ENCODE measurements around the gene RPAP2. TPM values are rescaled to one million over a fixed set of nuclear protein-coding genes. Genes with fewer than 3 reads are reported as not detected.

RPAP2 gene
- total RNA-seq, 1 experiment from 2014 or later = 31.8 TPM

- BruUV-seq (replicated peaks) = no TSS peak
- Histone ChIP-seq H3K27ac (ENCODE audit: low read depth, low read length, poor library complexity, severe bottlenecking) (no peak overlapping the region), H3K4me3 (ENCODE audit: low read depth, low read length, poor library complexity, severe bottlenecking) (no peak overlapping the region), H3K9me3 (ENCODE audit: low read depth, low read length, poor library complexity, severe bottlenecking) (no peaks in the 10 kb centered on the region), H3K27me3 (replicated peaks; ENCODE audit: insufficient read depth, low read depth, low read length, poor library complexity) (no peaks in the 10 kb centered on the region), H3K36me3 (ENCODE audit: insufficient read depth, low read length, poor library complexity, severe bottlenecking) (no peaks in the 10 kb centered on the region), H3K4me1 (ENCODE audit: insufficient read depth, low read length, poor library complexity, severe bottlenecking) (no peaks in the 10 kb centered on the region)
- TF ChIP-seq EZH2 (IDR thresholded peaks at IDR 0.05; ENCODE audit: borderline replicate concordance, low read depth, low read length, poor library complexity, severe bottlenecking) = no peak
- intact Hi-C loops (cut with micrococcal nuclease; ENCODE audit: unreplicated experiment) = no loop called here
- ChIA-PET CTCF (no interaction called here), POLR2A (ENCODE audit: low non-redundant PET) (no interaction called here)
- peak; percentile 23 for DNase-seq (ENCODE audit: low spot score)
Observed at GRCh38 chr1:92343061-92343460, 44.2 kb downstream of the RPAP2 start.

GRCh38 chr1:92346866-92347640 is 48.2 kb downstream of the RPAP2 start:
- H3K27ac ChIP-seq (ENCODE audit: low read depth, low read length, poor library complexity, severe bottlenecking) = no peak overlapping the region
- POLR2A ChIA-PET (ENCODE audit: low non-redundant PET) = no interaction called here
- intact Hi-C loops (cut with micrococcal nuclease; ENCODE audit: unreplicated experiment) = no loop called here
- no peaks in the 10 kb centered on the region for H3K9me3 ChIP-seq (ENCODE audit: low read depth, low read length, poor library complexity, severe bottlenecking)
- DNase-seq (ENCODE audit: low spot score) = no peak
- TF ChIP-seq CTCF (conservative IDR thresholded peaks at IDR 0.05; ENCODE audit: low read depth, low read length) (no peak), EZH2 (IDR thresholded peaks at IDR 0.05; ENCODE audit: borderline replicate concordance, low read depth, low read length, poor library complexity, severe bottlenecking) (no peak)
- H3K4me1 ChIP-seq (ENCODE audit: insufficient read depth, low read length, poor library complexity, severe bottlenecking) = no peaks in the 10 kb centered on the region
- CTCF ChIA-PET = no interaction called here
- no TSS peak for BruUV-seq (replicated peaks)
- H3K4me3 ChIP-seq (ENCODE audit: low read depth, low read length, poor library complexity, severe bottlenecking) = no peak overlapping the region
- no peaks in the 10 kb centered on the region for H3K36me3 ChIP-seq (ENCODE audit: insufficient read depth, low read length, poor library complexity, severe bottlenecking)
- no peaks in the 10 kb centered on the region for H3K27me3 ChIP-seq (replicated peaks; ENCODE audit: insufficient read depth, low read depth, low read length, poor library complexity)

GRCh38 chr1:92352856-92353255 is 54.0 kb downstream of the RPAP2 start:
- intact Hi-C loops (cut with micrococcal nuclease; ENCODE audit: unreplicated experiment) = no loop called here
- Histone ChIP-seq H3K4me1 (ENCODE audit: insufficient read depth, low read length, poor library complexity, severe bottlenecking) (no peaks in the 10 kb centered on the region), H3K4me3 (ENCODE audit: low read depth, low read length, poor library complexity, severe bottlenecking) (no peak overlapping the region), H3K27me3 (replicated peaks; ENCODE audit: insufficient read depth, low read depth, low read length, poor library complexity) (no peaks in the 10 kb centered on the region), H3K27ac (ENCODE audit: low read depth, low read length, poor library complexity, severe bottlenecking) (no peak overlapping the region), H3K36me3 (ENCODE audit: insufficient read depth, low read length, poor library complexity, severe bottlenecking) (peaks cover 2% of the 10 kb centered on the region), H3K9me3 (ENCODE audit: low read depth, low read length, poor library complexity, severe bottlenecking) (peaks cover 4% of the 10 kb centered on the region)
- no TSS peak for BruUV-seq (replicated peaks)
- TF ChIP-seq EZH2 (IDR thresholded peaks at IDR 0.05; ENCODE audit: borderline replicate concordance, low read depth, low read length, poor library complexity, severe bottlenecking) = no peak
- no peak for TF ChIP-seq CTCF (conservative IDR thresholded peaks at IDR 0.05; ENCODE audit: low read depth, low read length)
- ChIA-PET CTCF (no interaction called here), POLR2A (ENCODE audit: low non-redundant PET) (no interaction called here)
- no peak for DNase-seq (ENCODE audit: low spot score)

- no peak for TF ChIP-seq EZH2 (IDR thresholded peaks at IDR 0.05; ENCODE audit: borderline replicate concordance, low read depth, low read length, poor library complexity, severe bottlenecking)
- no peak for TF ChIP-seq CTCF (conservative IDR thresholded peaks at IDR 0.05; ENCODE audit: low read depth, low read length)
- intact Hi-C loops (cut with micrococcal nuclease; ENCODE audit: unreplicated experiment) = no loop called here
Observed at GRCh38 chr1:92354259-92354658, 55.4 kb downstream of the RPAP2 start.

More at GRCh38 chr1:92354259-92354658, 55.4 kb downstream of the RPAP2 start:
- BruUV-seq (replicated peaks) = no TSS peak
- H3K4me1 ChIP-seq (ENCODE audit: insufficient read depth, low read length, poor library complexity, severe bottlenecking) = no peaks in the 10 kb centered on the region
- H3K9me3 ChIP-seq (ENCODE audit: low read depth, low read length, poor library complexity, severe bottlenecking) = peaks cover 4% of the 10 kb centered on the region
- CTCF ChIA-PET = no interaction called here
- no peak for DNase-seq (ENCODE audit: low spot score)
- H3K27ac ChIP-seq (ENCODE audit: low read depth, low read length, poor library complexity, severe bottlenecking) = no peak overlapping the region
- H3K27me3 ChIP-seq (replicated peaks; ENCODE audit: insufficient read depth, low read depth, low read length, poor library complexity) = no peaks in the 10 kb centered on the region
- POLR2A ChIA-PET (ENCODE audit: low non-redundant PET) = no interaction called here
- no peak overlapping the region for H3K4me3 ChIP-seq (ENCODE audit: low read depth, low read length, poor library complexity, severe bottlenecking)
- peaks cover 5% of the 10 kb centered on the region for H3K36me3 ChIP-seq (ENCODE audit: insufficient read depth, low read length, poor library complexity, severe bottlenecking)

All from A673 (cell line).